ENCODE measurements around the gene TFEC. TPM values are rescaled to one million over a fixed set of nuclear protein-coding genes. Genes with fewer than 3 reads are reported as not detected.

The TFEC gene
- total and polyA plus RNA-seq, 4 donors, result 9.8 to 19.2 (median 17.1) TPM

GRCh38 chr7:115888981-115889668 is 141.4 kb downstream of the TFEC start:
- no peak for ATAC-seq (ENCODE audit: insufficient read depth, low FRiP score)
- TF ChIP-seq, protein P1, sequence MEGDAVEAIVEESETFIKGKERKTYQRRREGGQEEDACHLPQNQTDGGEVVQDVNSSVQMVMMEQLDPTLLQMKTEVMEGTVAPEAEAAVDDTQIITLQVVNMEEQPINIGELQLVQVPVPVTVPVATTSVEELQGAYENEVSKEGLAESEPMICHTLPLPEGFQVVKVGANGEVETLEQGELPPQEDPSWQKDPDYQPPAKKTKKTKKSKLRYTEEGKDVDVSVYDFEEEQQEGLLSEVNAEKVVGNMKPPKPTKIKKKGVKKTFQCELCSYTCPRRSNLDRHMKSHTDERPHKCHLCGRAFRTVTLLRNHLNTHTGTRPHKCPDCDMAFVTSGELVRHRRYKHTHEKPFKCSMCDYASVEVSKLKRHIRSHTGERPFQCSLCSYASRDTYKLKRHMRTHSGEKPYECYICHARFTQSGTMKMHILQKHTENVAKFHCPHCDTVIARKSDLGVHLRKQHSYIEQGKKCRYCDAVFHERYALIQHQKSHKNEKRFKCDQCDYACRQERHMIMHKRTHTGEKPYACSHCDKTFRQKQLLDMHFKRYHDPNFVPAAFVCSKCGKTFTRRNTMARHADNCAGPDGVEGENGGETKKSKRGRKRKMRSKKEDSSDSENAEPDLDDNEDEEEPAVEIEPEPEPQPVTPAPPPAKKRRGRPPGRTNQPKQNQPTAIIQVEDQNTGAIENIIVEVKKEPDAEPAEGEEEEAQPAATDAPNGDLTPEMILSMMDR (IDR thresholded peaks at IDR 0.05; ENCODE audit: control extremely low read depth, extremely low read depth), result no peak
- 78 to 83% methylated on average over 11 of the region's 11 CpGs for WGBS, 2 donors

DNA sequence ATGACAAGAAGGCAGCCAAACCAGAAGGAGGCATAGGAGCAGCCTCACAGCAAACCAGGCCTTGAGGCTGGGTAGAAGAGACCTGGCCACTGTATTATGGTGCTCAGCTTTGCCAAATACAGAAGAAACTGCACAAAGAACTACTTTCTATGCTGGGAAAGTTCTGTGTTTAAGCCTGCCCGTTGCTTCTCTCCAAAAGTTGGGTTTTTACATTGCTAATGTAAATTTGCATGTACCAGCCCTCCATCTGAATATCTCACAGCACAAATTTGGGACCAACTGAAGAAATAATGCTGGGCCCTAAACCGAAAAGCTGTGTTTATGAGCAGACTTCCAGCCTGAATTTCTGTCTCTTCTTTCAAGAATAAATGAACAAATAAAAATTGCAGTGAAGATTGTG is 145.0 kb downstream of the TFEC start:
- no peaks in the 10 kb centered on the region for H3K36me3 ChIP-seq (ENCODE audit: control insufficient read depth in 4 of 4, insufficient read depth in 4 of 4, low read length in 4 of 4)
- no peak overlapping the region for H3K9ac ChIP-seq (ENCODE audit: insufficient read depth in 1 of 2, low read length in 2 of 2)
- no peak for ATAC-seq (ENCODE audit: insufficient read depth, low FRiP score)
- no peaks in the 10 kb centered on the region for H3K27me3 ChIP-seq (ENCODE audit: control insufficient read depth in 3 of 3, insufficient read depth in 3 of 3, low read length in 2 of 3)
- H3K4me1 ChIP-seq (ENCODE audit: control insufficient read depth in 5 of 5, insufficient read depth in 5 of 5, low read length in 5 of 5), result no peaks in the 10 kb centered on the region
- no peak overlapping the region for H3K4me3 ChIP-seq
- DNase-seq, result no peak
- no peak overlapping the region for H3K27ac ChIP-seq (ENCODE audit: low read depth in 1 of 2, low read length in 1 of 2)
- TF ChIP-seq, protein P1 (IDR thresholded peaks at IDR 0.05; ENCODE audit: control extremely low read depth, extremely low read depth), result no peak
- H3K9me3 ChIP-seq (ENCODE audit: control insufficient read depth in 4 of 4, insufficient read depth in 3 of 4, low read length in 3 of 4), result peaks cover 0 to 4% (median 0%) of the 10 kb centered on the region in 4 donors
- 80 to 94% methylated on average over 2 of the region's 2 CpGs for WGBS, 2 donors

More at GRCh38 chr7:115888981-115889668, 141.4 kb downstream of the TFEC start:
- Histone ChIP-seq H3K4me1 (ENCODE audit: control insufficient read depth in 5 of 5, insufficient read depth in 5 of 5, low read length in 5 of 5) (no peaks in the 10 kb centered on the region), H3K9me3 (ENCODE audit: control insufficient read depth in 4 of 4, insufficient read depth in 3 of 4, low read length in 3 of 4) (peaks cover 0 to 4% (median 0%) of the 10 kb centered on the region in 4 donors), H3K9ac (ENCODE audit: insufficient read depth in 1 of 2, low read length in 2 of 2) (no peak overlapping the region), H3K4me3 (no peak overlapping the region), H3K36me3 (ENCODE audit: control insufficient read depth in 4 of 4, insufficient read depth in 4 of 4, low read length in 4 of 4) (no peaks in the 10 kb centered on the region), H3K27ac (ENCODE audit: low read depth in 1 of 2, low read length in 1 of 2) (no peak overlapping the region), H3K27me3 (ENCODE audit: control insufficient read depth in 3 of 3, insufficient read depth in 3 of 3, low read length in 2 of 3) (no peaks in the 10 kb centered on the region)
- DNase-seq, result no peak

Other genes with a start within 250 kb of the TFEC start
- 100 to 1,000 TPM in 1 of 2 donors, 10 to 100 TPM in 1; 91.0 to 105 TPM for gene TES, start 179.8 kb upstream of the TFEC start, total RNA-seq
- 10 to 100 TPM; 51.9 to 65.1 TPM for gene TES, start 179.8 kb upstream of the TFEC start, polyA plus RNA-seq

All from lung (tissue), 12 donors.